HG03108 (cell line): ENCODE measurements around the gene GAS6.
"Not testable (repeated sequence)": the region's sequence is repeated elsewhere in the genome, so short reads cannot be mapped to it uniquely, and the experiment has no call there.

Source experiments
- ATAC-seq: cut with Tn5 transposase; IDR thresholded peaks from one replicate; pipeline ENCODE4 v1.9.1; 2021; ENCODE audit warnings: moderate library complexity; ENCODE audit not compliant: unreplicated experiment

GAS6 gene

GRCh38 chr13:113863524-113864272 is at the start of gene GAS6:
Gene GAS6, minus strand, starts transcription at chr13:113864076. Its CDS starts 156 bp downstream, at chr13:113863920.
- ATAC-seq, result no peak

DNA sequence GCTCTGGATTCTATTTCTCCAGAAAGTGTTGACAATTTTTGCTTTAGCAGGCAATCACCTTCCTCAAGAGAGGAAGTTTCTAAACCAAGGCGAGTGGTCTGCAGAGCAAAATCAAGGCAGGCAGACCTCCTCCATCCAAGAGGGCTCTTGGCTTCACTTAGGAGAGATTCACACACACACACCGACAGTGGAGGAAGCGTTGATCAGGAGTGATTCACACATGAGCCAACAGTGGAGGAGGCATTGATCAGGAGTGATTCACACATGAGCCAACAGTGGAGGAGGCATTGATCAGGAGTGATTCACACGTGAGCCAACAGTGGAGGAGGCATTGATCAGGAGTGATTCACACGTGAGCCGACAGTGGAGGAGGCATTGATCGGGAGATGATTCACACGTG is 49.5 kb upstream of the GAS6 start:
- ATAC-seq, result not testable (repeated sequence)

GRCh38 chr13:113912596-113912995 is 48.7 kb upstream of the GAS6 start:
- no peak for ATAC-seq

DNA sequence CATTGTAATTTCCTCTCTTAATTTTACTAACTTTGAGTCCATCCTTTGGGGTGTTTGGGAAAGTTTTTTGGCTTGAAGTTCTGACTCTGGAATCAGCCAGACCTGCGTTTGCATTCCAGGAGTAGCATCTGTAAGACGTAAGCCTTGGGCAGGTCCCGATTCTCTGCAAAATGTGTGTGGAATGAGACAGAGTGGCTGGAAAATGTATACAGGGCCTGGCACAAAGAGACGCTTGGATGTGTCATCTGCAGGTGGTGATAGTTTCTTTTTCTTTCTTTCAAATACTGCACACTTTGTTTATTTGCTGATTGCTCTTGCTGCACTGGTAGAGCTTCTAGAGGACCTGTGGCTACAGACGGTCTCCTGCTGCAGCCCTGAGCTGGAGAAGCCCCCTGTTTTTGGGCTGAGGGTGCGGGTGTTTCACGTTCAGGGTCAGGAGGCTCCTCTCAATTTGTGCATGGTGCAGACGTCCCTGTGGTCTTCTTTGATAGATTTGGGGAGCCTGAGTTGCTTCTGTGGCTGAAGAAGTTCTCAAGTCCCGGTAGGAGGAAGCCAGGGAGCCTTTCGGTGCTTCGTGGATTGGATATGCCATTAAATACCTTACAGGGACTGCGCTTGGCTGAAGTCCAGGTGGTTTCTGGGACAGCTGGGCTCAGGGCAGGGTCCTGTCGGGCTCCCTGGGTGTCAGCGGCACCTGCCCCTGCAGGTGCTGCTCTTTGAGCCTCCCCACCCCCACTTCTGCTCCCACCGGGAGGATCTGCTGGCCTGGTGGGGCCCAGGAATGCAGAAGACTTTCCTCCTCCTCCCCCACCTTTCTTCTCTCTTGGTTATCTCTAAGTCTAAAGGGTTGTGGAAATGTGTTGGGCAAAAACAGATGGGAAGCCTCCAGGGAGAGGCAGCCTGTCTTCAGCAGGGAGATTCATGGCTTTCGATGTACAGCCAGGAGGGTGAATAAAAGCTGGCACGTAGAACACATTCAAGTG is 44.0 kb upstream of the GAS6 start:
- no peak for ATAC-seq

GRCh38 chr13:113906571-113906970 is 42.7 kb upstream of the GAS6 start:
- no peak for ATAC-seq

GRCh38 chr13:113905942-113906341 is 42.1 kb upstream of the GAS6 start:
- ATAC-seq, result no peak

DNA sequence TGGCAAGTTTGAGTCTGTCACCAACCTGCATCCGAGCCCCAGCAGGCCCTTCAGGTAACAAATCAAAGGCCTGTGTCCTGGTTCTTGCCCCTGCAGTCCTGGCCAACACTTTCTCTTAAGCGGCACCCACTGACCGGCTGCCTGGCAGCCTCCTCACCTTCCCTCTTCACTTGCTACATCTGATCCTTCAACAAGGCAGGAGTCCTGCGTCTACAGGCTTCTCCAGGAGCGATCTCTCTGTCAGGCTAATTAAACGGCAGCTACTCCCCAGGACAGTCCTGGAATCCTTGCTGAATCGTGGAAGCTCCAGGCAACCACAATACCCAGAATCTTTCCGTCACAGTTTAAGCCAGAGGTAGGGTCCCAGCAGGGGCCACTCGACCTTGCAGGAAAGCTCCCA is 41.1 kb upstream of the GAS6 start:
- no peak for ATAC-seq

GRCh38 chr13:113904411-113904810 is 40.5 kb upstream of the GAS6 start:
- ATAC-seq, result no peak

DNA sequence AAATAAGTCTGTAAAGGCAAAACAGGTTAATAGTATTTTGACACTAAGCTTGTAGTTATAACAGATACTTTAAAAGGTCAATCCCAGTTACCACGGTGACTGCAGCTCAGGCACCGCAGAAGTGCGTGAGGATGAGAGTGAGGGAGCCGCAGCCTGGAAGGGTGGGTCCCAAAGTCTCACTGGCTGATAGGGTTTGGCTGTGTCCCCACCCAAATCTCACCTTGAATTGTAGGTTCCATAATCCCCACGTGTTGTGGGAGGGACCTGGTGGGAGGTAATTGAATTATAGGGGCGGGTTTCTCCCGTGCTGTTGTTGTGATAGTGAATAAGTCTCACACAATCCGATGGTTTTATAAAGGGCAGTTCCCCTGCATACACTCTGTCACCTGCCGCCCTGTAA is 40.0 kb upstream of the GAS6 start:
- no peak for ATAC-seq

GRCh38 chr13:113902986-113903775 is 39.3 kb upstream of the GAS6 start:
- no peak for ATAC-seq

DNA sequence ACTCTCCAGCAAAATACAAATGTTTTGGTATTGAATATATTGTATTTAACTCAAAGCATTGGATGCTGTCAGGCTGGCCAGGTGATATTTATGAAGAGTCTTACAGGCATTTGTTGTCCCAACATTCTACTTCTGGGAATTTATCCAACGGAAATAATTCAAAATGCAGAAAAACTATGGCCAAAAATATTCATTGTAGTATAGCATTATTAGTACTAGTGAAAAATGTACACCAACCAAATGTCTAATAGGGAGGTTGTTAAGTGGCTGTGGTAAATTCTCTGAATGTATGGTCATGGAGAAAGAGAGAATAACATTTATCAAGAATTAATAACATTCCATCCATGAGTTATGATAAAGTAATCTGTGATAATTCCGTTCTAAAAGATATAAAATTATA is 38.6 kb upstream of the GAS6 start:
- no peak for ATAC-seq

DNA sequence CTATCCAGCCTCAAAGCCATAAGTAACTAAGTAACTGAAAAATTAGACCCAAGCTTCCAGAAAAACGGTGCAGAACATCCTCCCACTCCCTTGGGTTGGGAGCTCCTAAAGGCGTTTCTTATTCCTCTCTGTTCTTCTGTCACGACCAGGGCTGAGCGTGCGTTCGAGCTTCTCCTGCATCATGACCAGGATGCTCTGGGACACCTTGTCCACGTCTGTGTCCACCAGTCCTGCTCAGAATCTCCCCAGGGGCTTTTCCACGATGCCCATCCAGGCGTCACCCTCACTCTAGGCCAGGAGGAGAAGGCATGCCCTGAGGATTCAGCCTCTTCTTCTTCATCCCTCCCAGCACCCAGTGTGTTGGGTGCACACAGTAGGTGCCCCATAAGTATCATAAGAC is 37.8 kb upstream of the GAS6 start:
- ATAC-seq, result no peak

DNA sequence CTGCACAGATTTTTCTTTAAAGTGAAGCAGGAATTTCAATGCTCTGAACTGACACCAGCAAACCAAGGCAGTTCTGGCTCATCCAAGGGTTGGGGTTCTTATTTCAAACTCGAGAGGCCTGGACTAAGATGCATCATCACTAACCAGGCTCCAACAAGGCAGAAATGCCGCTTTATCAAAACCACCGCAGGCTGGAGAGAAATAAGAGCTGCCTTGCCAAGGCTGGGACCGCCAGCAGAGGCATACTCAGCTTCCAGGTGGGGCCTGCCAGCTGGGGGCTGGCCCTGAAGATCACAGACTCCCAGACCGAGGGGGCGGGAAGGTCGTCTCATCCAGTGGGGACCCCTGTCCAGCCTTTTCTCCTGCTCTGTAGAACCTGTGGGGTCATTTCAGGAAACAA is 37.4 kb upstream of the GAS6 start:
- no peak for ATAC-seq

DNA sequence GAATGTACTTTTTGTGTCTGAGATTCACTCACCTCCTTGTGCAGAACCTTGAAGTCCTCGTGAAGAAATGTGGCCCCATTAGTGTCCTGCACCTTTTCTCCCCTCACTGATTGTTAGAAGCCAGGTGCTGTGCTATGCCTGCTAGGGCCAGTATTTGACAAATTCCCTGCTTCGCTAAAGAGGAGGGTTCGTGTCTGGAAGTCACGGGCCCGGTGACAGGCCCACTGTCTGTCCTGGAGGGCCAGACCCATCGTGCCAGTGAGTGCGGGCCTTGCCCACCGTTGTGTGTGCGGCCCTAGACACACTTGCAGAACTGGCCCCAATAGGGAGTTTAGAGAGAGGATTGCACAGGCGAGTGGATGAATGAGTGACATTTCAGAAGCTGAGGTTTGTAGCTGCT is 36.8 kb upstream of the GAS6 start:
- ATAC-seq, result no peak

- ATAC-seq, result no peak
These were observed 34.5 kb upstream of the GAS6 start for GRCh38 chr13:113898391-113898790.

DNA sequence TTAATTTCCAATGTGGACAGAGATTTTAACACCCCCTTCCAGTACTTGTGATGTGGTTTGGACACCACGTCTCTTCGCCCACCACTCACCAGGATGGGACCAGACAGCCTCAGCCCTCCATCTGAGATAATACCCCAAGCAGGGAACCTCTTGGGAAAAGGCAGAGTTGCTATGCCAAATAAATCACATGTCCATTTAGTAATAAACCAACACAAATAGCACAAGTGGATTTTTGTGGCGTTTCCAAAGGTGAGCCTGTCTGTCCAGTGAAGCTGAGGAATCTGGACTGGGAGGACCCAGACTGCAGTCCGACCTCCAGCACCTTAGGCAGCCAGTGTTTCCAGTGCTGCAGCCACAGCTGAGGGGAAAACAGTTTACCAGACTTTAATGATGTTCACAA is 34.1 kb upstream of the GAS6 start:
- ATAC-seq, result no peak

DNA sequence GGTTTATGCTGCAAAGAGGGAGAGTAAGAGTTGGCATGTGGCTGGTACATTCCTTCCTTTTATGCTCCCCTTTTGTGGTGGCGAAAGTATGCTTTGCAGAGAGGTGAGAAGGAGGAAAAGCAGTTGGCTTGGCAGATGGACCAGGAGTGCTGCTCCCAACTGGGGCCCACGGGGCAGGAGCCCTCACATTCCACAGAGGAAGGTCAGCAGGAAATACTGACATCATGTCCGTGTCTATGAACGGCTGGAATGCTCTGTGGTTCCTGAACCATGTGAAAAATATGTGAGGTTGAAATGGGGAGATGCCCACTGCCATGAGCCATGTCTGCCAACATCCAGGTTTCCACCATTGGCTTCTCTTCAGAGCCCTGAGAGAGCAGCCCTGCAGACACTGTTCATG is 33.3 kb upstream of the GAS6 start:
- ATAC-seq, result no peak

- ATAC-seq, result no peak
These were observed 31.6 kb upstream of the GAS6 start for GRCh38 chr13:113895436-113895835.

DNA sequence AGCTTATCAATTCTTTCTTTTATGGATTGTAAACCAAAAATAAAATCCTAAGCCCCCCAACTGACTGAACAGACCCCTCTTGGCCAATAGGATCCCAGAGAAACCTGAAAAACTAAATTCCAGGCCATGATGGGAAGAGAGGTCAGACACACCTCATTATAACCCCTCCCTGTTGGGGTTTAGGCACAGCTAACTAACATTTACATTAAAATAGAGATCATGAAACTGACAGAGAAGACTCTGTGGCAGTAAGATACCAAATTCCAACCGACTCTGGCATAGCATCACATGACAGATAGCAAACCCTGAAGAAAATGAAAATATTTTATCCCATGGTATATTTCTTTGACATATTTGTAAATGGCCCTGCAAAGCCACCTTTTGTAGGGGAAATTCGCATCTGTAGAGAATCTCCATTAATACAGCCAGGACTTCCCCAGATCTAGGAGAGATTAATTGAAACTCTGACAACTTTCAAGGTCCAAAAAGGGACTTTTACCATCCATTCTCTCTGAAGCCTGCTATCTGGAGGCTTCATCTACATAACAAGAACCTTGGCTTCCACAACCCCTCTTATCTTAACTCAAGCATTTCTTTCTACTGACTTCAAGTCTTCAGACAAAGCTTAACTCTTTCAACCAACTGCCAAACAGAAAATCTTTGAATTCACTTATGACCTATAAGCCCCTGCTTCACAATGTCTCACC is 27.1 kb upstream of the GAS6 start:
- ATAC-seq, result no peak

DNA sequence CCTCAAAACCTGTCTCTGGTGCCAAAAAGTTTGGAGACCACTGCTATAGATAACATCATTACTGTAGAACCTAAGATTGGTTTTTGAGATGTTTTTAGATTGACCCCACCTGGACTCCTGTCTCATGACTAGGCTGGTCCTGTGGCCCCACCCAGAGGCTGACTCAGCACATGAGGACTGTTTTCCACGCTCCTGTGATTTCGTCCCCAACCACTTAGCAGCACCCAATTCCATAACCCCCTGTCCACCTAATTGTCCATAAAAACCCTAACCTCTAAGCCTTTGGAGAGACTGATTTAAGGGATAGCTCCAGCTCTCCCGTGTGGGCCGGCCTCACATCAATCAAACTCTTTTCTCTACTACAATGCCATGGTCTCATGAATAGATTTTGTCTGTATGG is 25.6 kb upstream of the GAS6 start:
- ATAC-seq, result no peak
